Loucy (cell line): ENCODE measurements around the gene MUC12.
"Not testable (repeated sequence)": the region's sequence is repeated elsewhere in the genome, so short reads cannot be mapped to it uniquely, and the experiment has no call there.

Source experiments
- H2AFZ ChIP-seq: fragments of 200-600 bp; sonication (generic); 2 replicates; pipeline ENCODE4 v1.6.0; 2016; ENCODE audit warnings: antibody characterized with exemption, mild to moderate bottlenecking, low read length, moderate library complexity
- H3F3A ChIP-seq: fragments of 200-600 bp; 2 replicates; pipeline ENCODE4 v1.6.0; 2016; ENCODE audit warnings: antibody characterized with exemption, low read depth, mild to moderate bottlenecking
- H3K27me3 ChIP-seq: fragments of 200-600 bp; sonication (generic); 2 replicates; pipeline ENCODE4 v1.6.1; 2014; ENCODE audit warnings: low read length, mild to moderate bottlenecking; ENCODE audit not compliant: insufficient read depth, poor library complexity, severe bottlenecking
- H3K36me3 ChIP-seq: fragments of 200-600 bp; sonication (generic); 2 replicates; pipeline ENCODE4 v1.6.1; 2016; ENCODE audit warnings: low read length; ENCODE audit not compliant: insufficient read depth
- H3K4me1 ChIP-seq: fragments of 200-600 bp; sonication (generic); 2 replicates; pipeline ENCODE4 v1.5.1; 2014; ENCODE audit warnings: low read length, mild to moderate bottlenecking; ENCODE audit not compliant: insufficient read depth, poor library complexity, severe bottlenecking
- H3K4me2 ChIP-seq: fragments of 200-600 bp; sonication (generic); 2 replicates; pipeline ENCODE4 v1.6.0; 2014; ENCODE audit warnings: antibody characterized with exemption, low read length, low read depth, mild to moderate bottlenecking; ENCODE audit not compliant: poor library complexity, severe bottlenecking
- H3K4me3 ChIP-seq: fragments of 200-600 bp; sonication (generic); 2 replicates; pipeline ENCODE4 v1.5.1; 2014; ENCODE audit warnings: low read length, mild to moderate bottlenecking, mixed read lengths; ENCODE audit not compliant: poor library complexity, severe bottlenecking
- H3K79me2 ChIP-seq: fragments of 200-600 bp; sonication (generic); 2 replicates; pipeline ENCODE4 v1.6.1; 2014; ENCODE audit warnings: low read length; ENCODE audit not compliant: insufficient read depth
- H3K9ac ChIP-seq: fragments of 200-600 bp; sonication (generic); 2 replicates; pipeline ENCODE4 v1.6.0; 2014; ENCODE audit warnings: mild to moderate bottlenecking, low read depth, low read length, moderate library complexity; ENCODE audit not compliant: poor library complexity, severe bottlenecking
- H3K9me2 ChIP-seq: fragments of 200-600 bp; sonication (generic); replicated peaks from 2 replicates; pipeline ENCODE4 v1.6.1; 2016; ENCODE audit warnings: low read depth, low read length, mixed read lengths
- H3K9me3 ChIP-seq: fragments of 200-600 bp; sonication (generic); 2 replicates; pipeline ENCODE4 v1.6.1; 2014; ENCODE audit warnings: mild to moderate bottlenecking, antibody characterized with exemption, low read length, low read depth; ENCODE audit not compliant: insufficient read depth
- H4K20me1 ChIP-seq: fragments of 200-600 bp; sonication (generic); 2 replicates; pipeline ENCODE4 v1.6.0; 2014; ENCODE audit warnings: antibody characterized with exemption, low read length, mild to moderate bottlenecking; ENCODE audit not compliant: insufficient read depth, poor library complexity, severe bottlenecking
- EZH2phosphoT487 ChIP-seq: fragments of 200-600 bp; IDR thresholded peaks from 2 replicates; pipeline ENCODE4 v1.6.1; 2018; ENCODE audit warnings: antibody characterized with exemption, mild to moderate bottlenecking, moderate library complexity, borderline replicate concordance
- TF ChIP-seq, protein P1 (sequence below): fragments of 200-600 bp; sonication (generic); conservative IDR thresholded peaks from 2 replicates; pipeline ENCODE4 v1.5.1; 2014; ENCODE audit warnings: mild to moderate bottlenecking, antibody characterized with exemption, low read length

MUC12 gene

DNA sequence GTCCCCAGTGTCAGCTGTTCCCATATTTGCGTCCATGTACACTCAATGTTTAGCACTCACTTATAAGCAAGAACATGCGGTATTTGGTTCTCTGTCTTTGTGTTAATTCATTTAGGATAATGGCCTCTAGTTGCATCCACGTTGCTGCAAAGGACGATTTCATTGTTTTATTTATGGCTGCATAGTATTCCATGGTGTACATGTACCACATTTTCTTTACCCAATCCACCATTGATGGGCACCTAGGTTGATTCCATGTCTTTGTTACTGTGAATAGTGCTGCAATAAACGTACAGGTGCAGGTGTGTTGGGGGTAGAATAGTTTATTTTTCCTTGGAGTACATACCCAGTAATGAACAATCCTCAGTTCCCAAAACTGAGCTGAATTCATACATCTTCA, 91.6 kb downstream of the MUC12 start:
- no peaks in the 10 kb centered on the region for H3F3A ChIP-seq
- no peaks in the 10 kb centered on the region for H3K36me3 ChIP-seq
- no peak overlapping the region for H3K9ac ChIP-seq
- no peak for TF ChIP-seq EZH2phosphoT487
- TF ChIP-seq, protein P1, sequence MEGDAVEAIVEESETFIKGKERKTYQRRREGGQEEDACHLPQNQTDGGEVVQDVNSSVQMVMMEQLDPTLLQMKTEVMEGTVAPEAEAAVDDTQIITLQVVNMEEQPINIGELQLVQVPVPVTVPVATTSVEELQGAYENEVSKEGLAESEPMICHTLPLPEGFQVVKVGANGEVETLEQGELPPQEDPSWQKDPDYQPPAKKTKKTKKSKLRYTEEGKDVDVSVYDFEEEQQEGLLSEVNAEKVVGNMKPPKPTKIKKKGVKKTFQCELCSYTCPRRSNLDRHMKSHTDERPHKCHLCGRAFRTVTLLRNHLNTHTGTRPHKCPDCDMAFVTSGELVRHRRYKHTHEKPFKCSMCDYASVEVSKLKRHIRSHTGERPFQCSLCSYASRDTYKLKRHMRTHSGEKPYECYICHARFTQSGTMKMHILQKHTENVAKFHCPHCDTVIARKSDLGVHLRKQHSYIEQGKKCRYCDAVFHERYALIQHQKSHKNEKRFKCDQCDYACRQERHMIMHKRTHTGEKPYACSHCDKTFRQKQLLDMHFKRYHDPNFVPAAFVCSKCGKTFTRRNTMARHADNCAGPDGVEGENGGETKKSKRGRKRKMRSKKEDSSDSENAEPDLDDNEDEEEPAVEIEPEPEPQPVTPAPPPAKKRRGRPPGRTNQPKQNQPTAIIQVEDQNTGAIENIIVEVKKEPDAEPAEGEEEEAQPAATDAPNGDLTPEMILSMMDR, result no peak
- no peaks in the 10 kb centered on the region for H3K27me3 ChIP-seq
- H2AFZ ChIP-seq, result no peak overlapping the region
- no peaks in the 10 kb centered on the region for H3K4me1 ChIP-seq
- H3K9me2 ChIP-seq, result no peaks in the 10 kb centered on the region
- H3K79me2 ChIP-seq, result no peaks in the 10 kb centered on the region
- H3K4me3 ChIP-seq, result no peak overlapping the region
- no peaks in the 10 kb centered on the region for H3K9me3 ChIP-seq
- no peak overlapping the region for H3K4me2 ChIP-seq
- H4K20me1 ChIP-seq, result no peaks in the 10 kb centered on the region

DNA sequence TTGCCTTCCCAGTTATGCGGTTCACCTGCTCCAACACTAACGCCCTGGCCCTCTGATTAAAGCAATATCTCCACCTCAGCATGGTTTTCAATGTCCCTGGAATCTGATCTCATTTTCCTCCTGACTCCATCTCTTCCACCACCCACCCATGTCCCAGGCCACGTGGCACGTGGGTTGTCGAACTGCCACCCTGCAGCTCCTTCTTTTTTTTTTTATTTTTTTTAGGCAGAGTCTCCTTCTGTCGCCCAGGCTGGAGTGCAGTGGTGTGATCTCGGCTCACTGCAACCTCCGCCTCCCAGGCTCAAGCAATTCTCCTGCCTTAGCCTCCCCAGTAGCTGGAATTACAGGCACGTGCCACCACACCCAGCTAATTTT, 94.8 kb downstream of the MUC12 start:
- not testable (repeated sequence) for H3K27me3 ChIP-seq, H3F3A ChIP-seq, H3K4me2 ChIP-seq

DNA sequence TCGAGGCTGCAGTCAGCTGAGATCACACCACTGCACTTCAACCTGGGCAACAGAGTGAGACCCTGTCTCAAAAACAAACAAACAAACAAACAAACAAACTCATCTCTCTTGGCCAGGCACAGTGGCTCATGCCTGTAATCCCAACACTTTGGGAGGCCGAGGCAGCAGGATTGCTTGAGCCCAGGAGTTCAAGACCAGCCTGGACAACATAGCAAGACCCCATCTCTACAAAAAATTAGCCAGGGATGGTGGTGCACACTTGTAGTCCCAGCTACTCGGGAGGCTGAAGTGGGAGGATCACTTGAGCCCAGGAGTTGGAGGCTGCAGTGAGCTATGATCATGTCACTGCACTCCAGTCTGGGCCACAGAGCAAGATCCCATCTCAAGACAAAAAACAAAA, 95.8 kb downstream of the MUC12 start:
- not testable (repeated sequence) for H3K36me3 ChIP-seq, H4K20me1 ChIP-seq, H3F3A ChIP-seq, H2AFZ ChIP-seq, H3K9me2 ChIP-seq, H3K4me1 ChIP-seq, H3K79me2 ChIP-seq, H3K4me2 ChIP-seq, H3K9ac ChIP-seq, H3K4me3 ChIP-seq, H3K27me3 ChIP-seq, H3K9me3 ChIP-seq

More for the DNA sequence above, 94.8 kb downstream of the MUC12 start:
- not testable (repeated sequence) for H3K4me3 ChIP-seq, H2AFZ ChIP-seq, H3K9me2 ChIP-seq, H3K9ac ChIP-seq, H3K9me3 ChIP-seq, H3K36me3 ChIP-seq, H3K4me1 ChIP-seq, H3K79me2 ChIP-seq, H4K20me1 ChIP-seq

DNA sequence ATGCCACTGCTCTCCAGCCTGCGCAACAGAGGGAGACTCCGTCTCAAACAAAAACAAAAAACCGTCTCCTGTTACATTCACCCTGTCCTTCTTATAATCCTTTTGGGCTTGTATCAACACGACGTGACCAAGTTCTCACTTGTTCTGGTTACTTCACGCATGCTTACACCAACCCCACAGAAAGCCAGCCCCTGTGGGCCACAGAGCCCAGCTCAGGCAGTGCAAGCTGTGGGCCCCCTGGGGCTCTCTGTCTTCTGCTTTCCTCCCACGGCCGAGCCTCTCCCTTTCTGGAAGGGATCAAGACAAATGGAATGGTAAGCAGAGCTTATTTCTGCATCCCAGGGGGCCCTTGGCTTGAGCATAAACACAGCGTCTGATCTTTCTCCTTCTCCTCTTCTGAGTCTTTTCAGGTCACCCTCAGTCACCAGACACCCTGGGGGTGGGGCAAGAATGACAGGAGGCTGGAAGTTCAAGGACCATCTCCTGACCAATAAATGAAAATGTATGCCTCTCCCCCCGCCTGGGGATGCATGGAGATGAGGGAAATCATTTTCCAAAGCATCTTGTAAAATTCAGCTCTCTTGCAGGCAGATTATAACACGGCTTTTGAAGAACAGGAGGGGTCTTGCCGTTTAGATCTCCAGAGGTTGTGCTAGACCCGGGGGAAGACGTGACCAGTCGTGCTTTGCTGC, 96.9 kb downstream of the MUC12 start:
- Histone ChIP-seq H3K36me3 (no peaks in the 10 kb centered on the region), H4K20me1 (no peaks in the 10 kb centered on the region), H3K4me2 (no peak overlapping the region), H3K79me2 (no peaks in the 10 kb centered on the region), H3K9ac (no peak overlapping the region), H3K4me3 (no peak overlapping the region), H3F3A (no peaks in the 10 kb centered on the region), H3K9me2 (no peaks in the 10 kb centered on the region), H3K4me1 (no peaks in the 10 kb centered on the region), H3K9me3 (no peaks in the 10 kb centered on the region), H2AFZ (no peak overlapping the region), H3K27me3 (no peaks in the 10 kb centered on the region)
- no peak for TF ChIP-seq EZH2phosphoT487
- TF ChIP-seq, protein P1, result no peak
